Mucosa of rectum (tissue), 2 donors: ENCODE data around the gene HLX.

Experiments used
- H3K27ac ChIP-seq, 2 donors: one replicate each; pipeline ENCODE4 v1.7.0; 2013; ENCODE audit warnings: inconsistent platforms in 2 of 2, low read depth in 2 of 2, low read length in 2 of 2
- H3K27me3 ChIP-seq, 2 donors: one replicate each; pipeline ENCODE4 v1.7.0; 2013; ENCODE audit warnings: low read length in 2 of 2; ENCODE audit not compliant: control insufficient read depth in 2 of 2, insufficient read depth in 2 of 2
- H3K36me3 ChIP-seq, 2 donors: one replicate each; pipeline ENCODE4 v1.7.0; 2013; ENCODE audit warnings: low read length in 2 of 2; ENCODE audit not compliant: control insufficient read depth in 2 of 2, insufficient read depth in 2 of 2
- H3K4me1 ChIP-seq, 2 donors: one replicate each; pipeline ENCODE4 v1.7.0; 2013; ENCODE audit warnings: low read length in 2 of 2, mild to moderate bottlenecking in 1 of 2; ENCODE audit not compliant: control insufficient read depth in 2 of 2, insufficient read depth in 2 of 2
- H3K4me3 ChIP-seq, 2 donors: one replicate each; pipeline ENCODE4 v1.7.0; 2013; ENCODE audit warnings: low read length in 2 of 2
- H3K9ac ChIP-seq, 2 donors: one replicate each; pipeline ENCODE4 v1.7.0; 2013; ENCODE audit warnings: low read length in 2 of 2, low read depth in 1 of 2, mild to moderate bottlenecking in 1 of 2
- H3K9me3 ChIP-seq, 2 donors: one replicate each; pipeline ENCODE4 v1.7.0; 2013; ENCODE audit warnings: low read length in 2 of 2; ENCODE audit not compliant: control insufficient read depth in 2 of 2
- donor health status: healthy.
- donor health status: Normal muscosa, but diverticular disease.

HLX gene

DNA sequence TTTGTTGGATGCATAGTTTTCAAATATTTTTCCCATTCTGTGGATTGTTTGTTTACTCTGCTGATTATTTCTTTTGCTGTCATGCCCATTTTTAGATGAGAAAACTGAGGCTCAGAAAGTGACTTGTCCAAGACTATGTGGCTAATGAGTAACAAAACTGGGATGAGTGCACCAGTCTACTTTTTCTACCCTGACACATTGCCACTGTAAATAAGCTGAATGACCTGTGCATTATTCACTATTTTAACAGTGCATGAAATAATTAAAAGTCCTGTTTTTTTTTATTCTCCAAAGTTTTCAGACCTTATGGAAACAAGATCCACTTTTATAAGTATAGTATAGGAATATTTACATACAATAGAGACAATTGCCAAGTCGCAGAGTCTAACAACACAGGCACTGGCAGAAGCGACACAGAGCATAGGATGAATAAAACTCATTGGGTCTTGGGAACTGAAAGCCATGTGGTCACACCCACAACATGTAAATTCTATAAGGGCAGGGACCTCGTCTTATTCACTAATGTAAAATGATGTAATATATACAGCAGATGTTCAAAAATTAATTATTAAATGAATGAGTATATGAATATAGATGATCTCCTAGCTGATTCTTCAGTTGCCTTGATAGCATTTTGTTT lies 45.2 kb downstream of the HLX start:
- H3K9me3 ChIP-seq: no peaks in the 10 kb centered on the region
- no peaks in the 10 kb centered on the region for H3K36me3 ChIP-seq
- no peak overlapping the region for H3K27ac ChIP-seq
- H3K27me3 ChIP-seq: no peaks in the 10 kb centered on the region
- H3K4me3 ChIP-seq: no peak overlapping the region
- no peaks in the 10 kb centered on the region for H3K4me1 ChIP-seq
- H3K9ac ChIP-seq: no peak overlapping the region

DNA sequence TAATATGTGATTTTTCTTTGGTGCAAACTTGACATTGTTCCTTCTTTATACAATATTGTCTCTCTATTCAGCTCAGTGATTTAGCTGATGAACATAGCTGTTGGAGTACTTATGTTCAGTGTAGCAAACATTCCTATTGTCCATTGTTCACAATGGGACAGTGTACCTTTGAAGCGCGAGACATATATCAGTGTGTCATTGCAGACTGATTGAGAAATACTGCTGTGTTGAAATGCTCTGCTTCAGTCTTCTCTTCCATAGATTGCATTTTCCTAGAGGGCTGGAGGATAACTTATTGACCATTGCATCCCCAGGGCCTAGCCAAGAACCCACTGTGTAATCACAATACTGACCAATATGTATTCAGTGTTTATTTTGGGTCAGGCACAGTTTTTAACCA lies 46.5 kb downstream of the HLX start:
- H3K27ac ChIP-seq: no peak overlapping the region

DNA sequence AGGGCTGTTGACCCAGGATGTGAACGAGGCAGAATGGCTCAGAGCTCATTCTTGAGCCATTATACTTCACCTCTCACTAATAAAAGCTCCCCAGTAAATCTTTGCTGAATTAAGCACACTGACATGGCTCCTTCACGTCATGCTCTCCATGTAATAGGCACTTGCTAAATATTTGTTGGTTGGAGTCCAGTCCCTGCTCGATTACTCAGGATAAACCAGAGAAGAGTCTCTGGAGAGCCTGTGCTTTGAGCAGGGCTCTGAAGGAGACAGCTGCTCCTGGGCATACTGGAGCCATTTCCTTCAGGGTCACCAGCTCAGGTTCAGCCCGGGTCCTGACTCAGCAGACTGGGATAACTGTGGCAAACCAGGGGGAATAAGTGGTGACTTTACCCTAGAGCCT lies 46.9 kb downstream of the HLX start:
- H3K27ac ChIP-seq: no peak overlapping the region
- H3K9ac ChIP-seq: no peak overlapping the region
- no peaks in the 10 kb centered on the region for H3K27me3 ChIP-seq
- H3K9me3 ChIP-seq: no peaks in the 10 kb centered on the region
- no peak overlapping the region for H3K4me3 ChIP-seq
- no peaks in the 10 kb centered on the region for H3K36me3 ChIP-seq
- no peaks in the 10 kb centered on the region for H3K4me1 ChIP-seq

More for the DNA sequence above, 46.5 kb downstream of the HLX start:
- H3K27me3 ChIP-seq: no peaks in the 10 kb centered on the region
- H3K9me3 ChIP-seq: no peaks in the 10 kb centered on the region
- no peak overlapping the region for H3K9ac ChIP-seq
- no peaks in the 10 kb centered on the region for H3K36me3 ChIP-seq
- H3K4me3 ChIP-seq: no peak overlapping the region
- no peaks in the 10 kb centered on the region for H3K4me1 ChIP-seq

DNA sequence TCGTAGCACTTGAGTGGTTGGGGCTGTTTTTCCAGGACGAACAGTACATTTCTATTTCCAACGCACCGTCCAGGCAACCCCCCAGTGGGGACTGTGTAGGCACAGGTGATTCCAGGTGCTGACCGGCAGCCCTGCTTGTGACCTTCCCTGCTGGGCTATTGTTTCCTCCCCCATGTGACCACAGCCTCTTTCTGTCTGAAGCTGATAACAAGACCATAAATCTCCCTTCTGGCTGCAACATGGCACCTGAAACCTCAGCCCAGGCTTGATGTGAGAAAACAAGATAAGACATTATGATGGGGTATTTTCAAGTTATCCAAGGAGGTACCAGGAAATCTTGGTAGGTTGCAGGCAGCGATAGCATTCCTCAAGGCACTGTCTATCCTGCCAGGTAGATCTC lies 48.2 kb downstream of the HLX start:
- Histone ChIP-seq H3K9me3 (no peaks in the 10 kb centered on the region), H3K4me1 (no peaks in the 10 kb centered on the region), H3K4me3 (no peak overlapping the region), H3K27me3 (no peaks in the 10 kb centered on the region), H3K27ac (no peak overlapping the region), H3K36me3 (no peaks in the 10 kb centered on the region), H3K9ac (no peak overlapping the region)

DNA sequence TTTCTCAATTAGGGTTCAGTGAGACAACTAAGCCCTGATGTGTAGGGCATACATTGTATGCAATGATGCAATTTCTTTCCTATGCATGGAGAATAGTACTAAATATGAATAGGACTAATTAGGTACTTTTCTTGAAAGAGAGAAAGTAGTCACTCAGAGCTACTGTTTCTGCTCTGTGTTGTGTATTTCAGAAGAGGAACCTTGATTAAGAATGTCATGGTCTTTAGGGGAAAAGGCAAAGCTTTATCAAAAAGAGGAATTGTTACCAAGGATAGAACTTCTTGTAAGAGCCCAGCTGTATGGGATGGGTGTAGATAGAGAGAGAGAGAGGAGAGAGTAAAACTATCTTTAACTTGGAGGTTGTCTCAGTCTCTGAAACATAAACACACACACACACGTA lies 49.1 kb downstream of the HLX start:
- H3K27me3 ChIP-seq: no peaks in the 10 kb centered on the region

DNA sequence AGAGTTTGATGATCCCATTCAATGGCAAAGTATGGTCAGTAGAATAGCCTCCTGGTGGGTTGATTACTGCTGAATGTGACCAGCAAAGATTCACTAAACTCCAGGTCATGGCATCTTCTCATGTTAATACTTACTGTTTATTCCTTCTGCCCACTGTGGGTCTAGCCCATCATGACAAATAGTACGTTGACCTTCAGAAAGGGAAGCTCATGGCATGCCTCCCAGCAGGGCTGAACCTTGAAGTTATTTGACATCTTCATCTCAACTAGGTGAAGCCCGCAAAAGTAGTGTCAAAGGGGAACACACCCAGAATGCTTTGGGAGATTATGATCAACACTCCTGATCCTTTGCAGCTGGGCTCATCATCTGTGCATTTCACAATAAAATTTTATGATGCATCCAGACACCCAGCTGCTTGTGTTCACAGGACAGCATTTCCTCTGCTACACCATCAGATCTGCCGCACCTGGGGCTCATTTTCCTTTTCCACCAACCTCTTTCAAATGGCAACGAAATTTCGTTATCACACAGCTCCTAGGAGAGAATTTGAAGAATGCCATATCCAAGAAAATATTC lies 49.6 kb downstream of the HLX start:
- Histone ChIP-seq H3K36me3 (no peaks in the 10 kb centered on the region), H3K4me3 (no peak overlapping the region), H3K27ac (no peak overlapping the region), H3K9ac (no peak overlapping the region), H3K9me3 (no peaks in the 10 kb centered on the region), H3K4me1 (no peaks in the 10 kb centered on the region), H3K27me3 (no peaks in the 10 kb centered on the region)

More for the DNA sequence above, 49.1 kb downstream of the HLX start:
- no peaks in the 10 kb centered on the region for H3K4me1 ChIP-seq
- H3K4me3 ChIP-seq: no peak overlapping the region
- no peak overlapping the region for H3K9ac ChIP-seq
- no peaks in the 10 kb centered on the region for H3K9me3 ChIP-seq
- no peaks in the 10 kb centered on the region for H3K36me3 ChIP-seq
- no peak overlapping the region for H3K27ac ChIP-seq

DNA sequence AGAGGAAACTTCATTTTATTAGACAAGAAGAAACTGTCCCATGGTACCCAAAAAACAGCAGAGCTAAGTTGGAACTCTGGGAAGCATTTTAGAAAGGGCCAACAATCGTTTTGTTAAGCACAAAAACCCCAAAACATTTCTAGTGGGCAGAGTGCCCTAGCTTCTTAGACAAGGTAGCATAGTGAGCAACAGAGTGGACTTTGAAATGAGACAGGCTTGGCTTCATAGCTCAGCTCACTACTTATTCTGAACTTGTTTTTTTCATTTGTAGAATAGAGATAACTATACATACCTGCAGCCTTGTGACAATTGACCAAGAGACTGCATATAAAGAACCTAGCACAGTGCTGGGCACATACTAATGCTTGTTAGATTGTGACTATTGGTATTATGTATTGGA lies 50.1 kb downstream of the HLX start:
- Histone ChIP-seq H3K9me3 (no peaks in the 10 kb centered on the region), H3K4me1 (no peaks in the 10 kb centered on the region), H3K9ac (no peak overlapping the region), H3K27ac (no peak overlapping the region), H3K4me3 (no peak overlapping the region), H3K27me3 (no peaks in the 10 kb centered on the region), H3K36me3 (no peaks in the 10 kb centered on the region)
